HL-60 (cell line): Measurements from ENCODE around the gene KRTAP4-7.
"Not testable (repeated sequence)": the region's sequence is repeated elsewhere in the genome, so short reads cannot be mapped to it uniquely, and the experiment has no call there.

Experiments used
- DNase-seq, 2 experiments: peaks; one replicate each; pipeline ENCODE4 v3.0.0-alpha.2; 2010 to 2020; ENCODE audit warnings: low read depth in 1 of 2, low spot score in 1 of 2
- H3K27ac ChIP-seq: fragments of 250-450 bp; sonication (Bioruptor Pico); replicated peaks from 2 replicates; pipeline ENCODE4 v1.5.1; 2020; ENCODE audit warnings: mild to moderate bottlenecking, moderate library complexity
- H3K27me3 ChIP-seq: fragments of 250-450 bp; sonication (Bioruptor Pico); 2 replicates; pipeline ENCODE4 v1.5.1; 2021; ENCODE audit warnings: mild to moderate bottlenecking, moderate library complexity; ENCODE audit not compliant: insufficient read depth, poor library complexity, severe bottlenecking
- H3K4me3 ChIP-seq: replicated peaks from 2 replicates; pipeline ENCODE4 v1.5.1; 2011; ENCODE audit warnings: mild to moderate bottlenecking, control low read depth, low read length; ENCODE audit not compliant: insufficient read depth
- GABPA ChIP-seq: IDR thresholded peaks from 2 replicates; pipeline ENCODE4 v1.6.1; 2012; ENCODE audit warnings: low read depth
- POLR2AphosphoS5 ChIP-seq: IDR thresholded peaks from 2 replicates; pipeline ENCODE4 v1.6.1; 2012; ENCODE audit warnings: low read depth
- SPI1 ChIP-seq: IDR thresholded peaks from 2 replicates; pipeline ENCODE4 v1.6.1; 2012; ENCODE audit warnings: low read depth, mild to moderate bottlenecking, borderline replicate concordance
- TF ChIP-seq, protein P1 (sequence below): IDR thresholded peaks from 2 replicates; pipeline ENCODE4 v1.6.1; 2012; ENCODE audit warnings: low read depth; ENCODE audit not compliant: insufficient replicate concordance
- TF ChIP-seq, protein P2 (sequence below): IDR thresholded peaks from one replicate; pipeline ENCODE4 v1.5.1; 2011; ENCODE audit warnings: low read length, control low read depth, inconsistent platforms; ENCODE audit not compliant: insufficient read depth

Gene KRTAP4-7

DNA sequence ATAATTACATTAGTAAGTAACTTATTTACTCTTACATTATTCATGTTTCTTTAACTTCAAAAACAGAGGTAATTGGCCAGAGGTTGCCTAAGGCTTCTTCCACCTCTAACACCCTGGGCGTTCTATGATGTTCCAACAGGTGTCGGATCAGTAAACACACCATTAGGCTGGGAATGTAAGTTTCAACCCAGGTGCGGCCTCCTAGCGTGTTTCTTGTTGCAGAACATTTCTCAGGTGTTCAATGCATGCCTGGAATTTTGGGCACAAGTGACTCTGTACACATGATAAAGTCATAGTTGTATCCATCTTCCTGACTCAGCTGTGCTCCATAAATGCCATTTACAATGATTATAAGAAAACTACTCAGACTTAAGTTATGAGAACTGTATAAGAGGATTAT is 29.9 kb upstream of the KRTAP4-7 start:
- H3K27ac ChIP-seq = no peak overlapping the region
- DNase-seq = no peak
- H3K4me3 ChIP-seq = no peak overlapping the region
- TF ChIP-seq GABPA = no peak
- TF ChIP-seq, protein P1, sequence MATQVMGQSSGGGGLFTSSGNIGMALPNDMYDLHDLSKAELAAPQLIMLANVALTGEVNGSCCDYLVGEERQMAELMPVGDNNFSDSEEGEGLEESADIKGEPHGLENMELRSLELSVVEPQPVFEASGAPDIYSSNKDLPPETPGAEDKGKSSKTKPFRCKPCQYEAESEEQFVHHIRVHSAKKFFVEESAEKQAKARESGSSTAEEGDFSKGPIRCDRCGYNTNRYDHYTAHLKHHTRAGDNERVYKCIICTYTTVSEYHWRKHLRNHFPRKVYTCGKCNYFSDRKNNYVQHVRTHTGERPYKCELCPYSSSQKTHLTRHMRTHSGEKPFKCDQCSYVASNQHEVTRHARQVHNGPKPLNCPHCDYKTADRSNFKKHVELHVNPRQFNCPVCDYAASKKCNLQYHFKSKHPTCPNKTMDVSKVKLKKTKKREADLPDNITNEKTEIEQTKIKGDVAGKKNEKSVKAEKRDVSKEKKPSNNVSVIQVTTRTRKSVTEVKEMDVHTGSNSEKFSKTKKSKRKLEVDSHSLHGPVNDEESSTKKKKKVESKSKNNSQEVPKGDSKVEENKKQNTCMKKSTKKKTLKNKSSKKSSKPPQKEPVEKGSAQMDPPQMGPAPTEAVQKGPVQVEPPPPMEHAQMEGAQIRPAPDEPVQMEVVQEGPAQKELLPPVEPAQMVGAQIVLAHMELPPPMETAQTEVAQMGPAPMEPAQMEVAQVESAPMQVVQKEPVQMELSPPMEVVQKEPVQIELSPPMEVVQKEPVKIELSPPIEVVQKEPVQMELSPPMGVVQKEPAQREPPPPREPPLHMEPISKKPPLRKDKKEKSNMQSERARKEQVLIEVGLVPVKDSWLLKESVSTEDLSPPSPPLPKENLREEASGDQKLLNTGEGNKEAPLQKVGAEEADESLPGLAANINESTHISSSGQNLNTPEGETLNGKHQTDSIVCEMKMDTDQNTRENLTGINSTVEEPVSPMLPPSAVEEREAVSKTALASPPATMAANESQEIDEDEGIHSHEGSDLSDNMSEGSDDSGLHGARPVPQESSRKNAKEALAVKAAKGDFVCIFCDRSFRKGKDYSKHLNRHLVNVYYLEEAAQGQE = no peak
- TF ChIP-seq SPI1 = no peak
- TF ChIP-seq, protein P2, sequence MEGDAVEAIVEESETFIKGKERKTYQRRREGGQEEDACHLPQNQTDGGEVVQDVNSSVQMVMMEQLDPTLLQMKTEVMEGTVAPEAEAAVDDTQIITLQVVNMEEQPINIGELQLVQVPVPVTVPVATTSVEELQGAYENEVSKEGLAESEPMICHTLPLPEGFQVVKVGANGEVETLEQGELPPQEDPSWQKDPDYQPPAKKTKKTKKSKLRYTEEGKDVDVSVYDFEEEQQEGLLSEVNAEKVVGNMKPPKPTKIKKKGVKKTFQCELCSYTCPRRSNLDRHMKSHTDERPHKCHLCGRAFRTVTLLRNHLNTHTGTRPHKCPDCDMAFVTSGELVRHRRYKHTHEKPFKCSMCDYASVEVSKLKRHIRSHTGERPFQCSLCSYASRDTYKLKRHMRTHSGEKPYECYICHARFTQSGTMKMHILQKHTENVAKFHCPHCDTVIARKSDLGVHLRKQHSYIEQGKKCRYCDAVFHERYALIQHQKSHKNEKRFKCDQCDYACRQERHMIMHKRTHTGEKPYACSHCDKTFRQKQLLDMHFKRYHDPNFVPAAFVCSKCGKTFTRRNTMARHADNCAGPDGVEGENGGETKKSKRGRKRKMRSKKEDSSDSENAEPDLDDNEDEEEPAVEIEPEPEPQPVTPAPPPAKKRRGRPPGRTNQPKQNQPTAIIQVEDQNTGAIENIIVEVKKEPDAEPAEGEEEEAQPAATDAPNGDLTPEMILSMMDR = no peak
- TF ChIP-seq POLR2AphosphoS5 = no peak
- H3K27me3 ChIP-seq = no peaks in the 10 kb centered on the region

DNA sequence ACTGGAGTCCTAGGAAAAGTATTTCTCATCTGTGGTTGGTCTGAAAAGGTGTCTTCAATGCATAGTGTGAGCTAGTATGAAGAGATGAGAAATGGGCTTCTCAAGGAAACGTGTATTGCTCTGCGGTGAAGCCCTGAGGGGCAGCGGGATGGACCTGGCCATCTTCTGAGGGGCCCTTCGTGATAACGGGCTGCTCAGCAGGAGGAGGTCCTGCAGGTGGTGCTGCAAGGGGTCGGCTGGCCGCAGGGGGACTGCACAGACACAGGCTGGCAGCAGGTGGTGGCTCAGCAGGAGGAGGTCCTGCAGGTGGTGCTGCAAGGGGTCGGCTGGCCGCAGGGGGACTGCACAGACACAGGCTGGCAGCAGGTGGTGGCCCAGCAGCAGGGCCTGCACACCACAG is 29.4 kb upstream of the KRTAP4-7 start:
- H3K4me3 ChIP-seq, H3K27ac ChIP-seq, H3K27me3 ChIP-seq, DNase-seq: not testable (repeated sequence)

DNA sequence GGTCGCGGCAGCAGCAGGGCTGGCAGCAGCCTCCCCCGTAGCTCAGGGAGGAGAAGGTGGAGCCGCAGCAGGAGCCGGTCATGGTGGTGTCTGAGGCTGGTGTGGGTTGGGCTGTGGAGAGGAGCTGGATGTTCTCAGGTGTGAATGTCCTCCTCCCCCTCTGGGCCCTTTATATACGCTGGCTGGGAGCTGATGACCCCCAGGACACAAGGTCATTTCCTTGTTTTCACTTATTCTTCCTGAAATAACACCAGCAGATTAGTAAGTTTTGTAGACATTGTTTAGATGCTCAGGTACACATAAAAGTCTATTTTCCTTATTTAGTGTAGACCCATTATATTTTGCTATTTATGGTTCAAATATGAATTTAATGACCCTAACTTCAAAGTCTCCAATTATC is 28.8 kb upstream of the KRTAP4-7 start, which contains the start of gene KRTAP2-2:
KRTAP2-2 (minus strand) TSS at position 101 of the 400 bp plus-strand sequence; CDS start at position 82, 19 bp downstream.
- H3K4me3 ChIP-seq, DNase-seq, H3K27ac ChIP-seq, H3K27me3 ChIP-seq: not testable (repeated sequence)

DNA sequence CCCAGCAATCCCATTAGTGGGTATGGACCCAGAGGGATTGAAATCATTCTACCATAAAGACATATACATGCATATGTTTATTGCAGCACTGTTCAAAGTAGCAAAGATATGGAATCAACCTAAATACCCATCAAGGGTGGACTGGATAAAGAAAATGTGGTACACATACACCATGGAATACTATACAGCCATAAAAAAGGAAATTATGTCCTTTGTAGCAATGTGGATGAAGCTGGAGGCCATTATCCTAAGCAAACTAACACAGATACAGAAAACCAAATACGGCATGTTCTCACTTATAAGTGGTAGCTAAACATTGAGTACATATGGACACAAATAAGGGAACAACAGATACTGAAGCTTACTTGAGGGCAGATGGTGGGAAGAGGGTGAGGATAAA is 26.4 kb upstream of the KRTAP4-7 start:
- TF ChIP-seq, protein P2 = no peak
- TF ChIP-seq GABPA = no peak
- no peak for TF ChIP-seq POLR2AphosphoS5
- no peak for TF ChIP-seq SPI1
- TF ChIP-seq, protein P1 = no peak
- no peak for DNase-seq
- no peak overlapping the region for H3K4me3 ChIP-seq
- no peak overlapping the region for H3K27ac ChIP-seq
- peaks cover 2% of the 10 kb centered on the region for H3K27me3 ChIP-seq

DNA sequence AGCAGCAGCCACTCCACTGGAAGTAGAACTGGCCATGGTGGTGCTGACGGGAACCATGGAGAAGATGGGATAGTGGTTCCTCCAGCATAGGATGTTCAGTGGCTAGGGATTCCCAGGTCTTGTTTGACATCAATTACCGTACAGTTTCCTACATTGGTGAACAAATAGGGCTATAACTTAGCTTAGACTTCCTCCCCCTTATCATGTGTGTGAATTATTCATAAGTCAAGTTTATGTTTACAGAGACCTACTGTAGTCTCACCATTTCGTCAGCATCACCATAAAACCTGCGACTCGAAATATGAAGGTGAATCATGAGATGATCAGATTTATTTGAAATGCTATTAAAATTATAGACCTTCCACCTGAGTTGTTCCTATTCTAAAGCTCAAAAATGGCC is 25.2 kb upstream of the KRTAP4-7 start:
- H3K27me3 ChIP-seq = peaks cover 4% of the 10 kb centered on the region
- TF ChIP-seq, protein P2 = no peak
- TF ChIP-seq GABPA = no peak
- no peak for TF ChIP-seq POLR2AphosphoS5
- TF ChIP-seq, protein P1 = no peak
- no peak for TF ChIP-seq SPI1
- DNase-seq = no peak
- no peak overlapping the region for H3K27ac ChIP-seq
- no peak overlapping the region for H3K4me3 ChIP-seq

DNA sequence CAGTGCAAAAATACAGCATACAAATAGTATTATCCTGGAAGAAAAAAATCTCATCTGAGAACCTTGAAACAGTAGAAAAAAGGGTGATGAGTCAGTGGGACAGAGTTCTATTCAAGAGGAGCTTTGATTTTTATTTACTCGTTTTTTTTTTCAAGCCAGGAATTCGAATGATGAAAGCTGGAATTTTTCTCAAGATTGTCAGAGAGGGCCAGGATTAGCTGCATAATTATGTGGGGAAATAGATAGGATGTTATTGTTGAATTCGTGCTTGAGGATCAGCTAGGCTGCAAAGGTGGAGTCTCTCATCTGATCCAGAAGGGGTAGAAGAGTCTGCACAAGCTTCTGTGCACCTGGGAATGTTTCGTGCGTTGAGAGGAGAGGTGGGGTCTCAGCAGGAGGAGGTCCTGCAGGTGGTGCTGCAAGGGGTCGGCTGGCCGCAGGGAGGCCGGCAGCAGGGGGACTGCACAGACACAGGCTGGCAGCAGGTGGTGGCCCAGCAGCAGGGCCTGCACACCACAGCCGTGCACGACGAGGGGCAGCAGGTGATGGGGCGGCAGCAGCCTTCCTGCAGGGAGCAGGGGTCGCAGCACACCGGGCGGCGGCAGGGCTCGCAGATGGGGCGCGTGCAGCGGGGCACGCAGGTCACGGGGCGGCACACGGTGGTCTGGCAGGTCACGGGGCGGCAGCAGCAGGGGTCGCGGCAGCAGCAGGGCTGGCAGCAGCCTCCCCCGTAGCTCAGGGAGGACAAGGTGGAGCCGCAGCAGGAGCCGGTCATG is 24.5 kb upstream of the KRTAP4-7 start:
- DNase-seq, H3K27ac ChIP-seq: not testable (repeated sequence)

More for the DNA sequence above, 24.5 kb upstream of the KRTAP4-7 start:
- H3K4me3 ChIP-seq, H3K27me3 ChIP-seq: not testable (repeated sequence)
